Loucy (cell line): ENCODE measurements around the gene IL17D.
"Not testable (repeated sequence)": the region's sequence is repeated elsewhere in the genome, so short reads cannot be mapped to it uniquely, and the experiment has no call there.

Experiments
- H2AFZ ChIP-seq: fragments of 200-600 bp; sonication (generic); 2 replicates; pipeline ENCODE4 v1.6.0; 2016; ENCODE audit warnings: antibody characterized with exemption, mild to moderate bottlenecking, low read length, moderate library complexity
- H3F3A ChIP-seq: fragments of 200-600 bp; 2 replicates; pipeline ENCODE4 v1.6.0; 2016; ENCODE audit warnings: antibody characterized with exemption, low read depth, mild to moderate bottlenecking
- H3K27me3 ChIP-seq: fragments of 200-600 bp; sonication (generic); 2 replicates; pipeline ENCODE4 v1.6.1; 2014; ENCODE audit warnings: low read length, mild to moderate bottlenecking; ENCODE audit not compliant: insufficient read depth, poor library complexity, severe bottlenecking
- H3K36me3 ChIP-seq: fragments of 200-600 bp; sonication (generic); 2 replicates; pipeline ENCODE4 v1.6.1; 2016; ENCODE audit warnings: low read length; ENCODE audit not compliant: insufficient read depth
- H3K4me1 ChIP-seq: fragments of 200-600 bp; sonication (generic); 2 replicates; pipeline ENCODE4 v1.5.1; 2014; ENCODE audit warnings: low read length, mild to moderate bottlenecking; ENCODE audit not compliant: insufficient read depth, poor library complexity, severe bottlenecking
- H3K4me2 ChIP-seq: fragments of 200-600 bp; sonication (generic); 2 replicates; pipeline ENCODE4 v1.6.0; 2014; ENCODE audit warnings: antibody characterized with exemption, low read length, low read depth, mild to moderate bottlenecking; ENCODE audit not compliant: poor library complexity, severe bottlenecking
- H3K4me3 ChIP-seq: fragments of 200-600 bp; sonication (generic); 2 replicates; pipeline ENCODE4 v1.5.1; 2014; ENCODE audit warnings: low read length, mild to moderate bottlenecking, mixed read lengths; ENCODE audit not compliant: poor library complexity, severe bottlenecking
- H3K79me2 ChIP-seq: fragments of 200-600 bp; sonication (generic); 2 replicates; pipeline ENCODE4 v1.6.1; 2014; ENCODE audit warnings: low read length; ENCODE audit not compliant: insufficient read depth
- H3K9ac ChIP-seq: fragments of 200-600 bp; sonication (generic); 2 replicates; pipeline ENCODE4 v1.6.0; 2014; ENCODE audit warnings: mild to moderate bottlenecking, low read depth, low read length, moderate library complexity; ENCODE audit not compliant: poor library complexity, severe bottlenecking
- H3K9me2 ChIP-seq: fragments of 200-600 bp; sonication (generic); replicated peaks from 2 replicates; pipeline ENCODE4 v1.6.1; 2016; ENCODE audit warnings: low read depth, low read length, mixed read lengths
- H3K9me3 ChIP-seq: fragments of 200-600 bp; sonication (generic); 2 replicates; pipeline ENCODE4 v1.6.1; 2014; ENCODE audit warnings: mild to moderate bottlenecking, antibody characterized with exemption, low read length, low read depth; ENCODE audit not compliant: insufficient read depth
- H4K20me1 ChIP-seq: fragments of 200-600 bp; sonication (generic); 2 replicates; pipeline ENCODE4 v1.6.0; 2014; ENCODE audit warnings: antibody characterized with exemption, low read length, mild to moderate bottlenecking; ENCODE audit not compliant: insufficient read depth, poor library complexity, severe bottlenecking
- EZH2phosphoT487 ChIP-seq: fragments of 200-600 bp; IDR thresholded peaks from 2 replicates; pipeline ENCODE4 v1.6.1; 2018; ENCODE audit warnings: antibody characterized with exemption, mild to moderate bottlenecking, moderate library complexity, borderline replicate concordance
- TF ChIP-seq, protein P1 (sequence below): fragments of 200-600 bp; sonication (generic); conservative IDR thresholded peaks from 2 replicates; pipeline ENCODE4 v1.5.1; 2014; ENCODE audit warnings: mild to moderate bottlenecking, antibody characterized with exemption, low read length

Gene IL17D

DNA sequence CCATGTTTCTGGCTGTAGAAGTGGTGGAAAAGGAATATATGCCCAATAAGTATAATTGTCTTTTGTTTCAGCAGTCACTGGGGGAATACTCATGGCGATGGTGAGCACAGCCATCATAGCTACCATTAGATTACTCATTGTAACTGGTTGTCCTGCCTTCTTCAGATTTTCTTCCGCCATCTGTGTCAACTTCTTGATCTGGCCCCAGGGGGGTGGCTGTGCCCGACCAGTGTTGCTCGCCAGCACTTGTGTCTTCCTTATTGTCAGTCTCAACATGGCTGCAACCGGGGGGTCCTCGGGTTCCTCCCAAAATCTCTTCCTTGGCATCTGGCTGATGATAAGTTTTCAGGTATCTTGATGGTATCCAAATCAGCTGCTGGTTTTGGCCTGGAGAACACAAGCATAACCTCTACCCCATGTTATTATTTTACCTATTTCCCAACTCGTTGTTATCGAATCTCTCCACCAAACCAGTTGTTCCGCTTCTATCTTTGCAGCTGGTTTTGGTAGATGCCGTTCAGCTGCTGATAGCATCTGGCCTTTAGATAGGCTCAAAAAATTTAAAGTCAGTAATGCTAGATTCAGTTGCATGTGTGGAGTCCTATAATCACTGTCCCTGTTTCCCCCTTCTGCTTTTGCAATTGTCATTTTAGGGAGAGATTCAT lies 23.0 kb upstream of the IL17D start:
- H3K9ac ChIP-seq, result no peak overlapping the region
- H3K4me2 ChIP-seq, result no peak overlapping the region
- no peaks in the 10 kb centered on the region for H4K20me1 ChIP-seq
- no peaks in the 10 kb centered on the region for H3K9me3 ChIP-seq
- H3K9me2 ChIP-seq, result no peaks in the 10 kb centered on the region
- H3K36me3 ChIP-seq, result no peaks in the 10 kb centered on the region
- H3K27me3 ChIP-seq, result no peaks in the 10 kb centered on the region
- no peak for TF ChIP-seq EZH2phosphoT487
- TF ChIP-seq, protein P1, sequence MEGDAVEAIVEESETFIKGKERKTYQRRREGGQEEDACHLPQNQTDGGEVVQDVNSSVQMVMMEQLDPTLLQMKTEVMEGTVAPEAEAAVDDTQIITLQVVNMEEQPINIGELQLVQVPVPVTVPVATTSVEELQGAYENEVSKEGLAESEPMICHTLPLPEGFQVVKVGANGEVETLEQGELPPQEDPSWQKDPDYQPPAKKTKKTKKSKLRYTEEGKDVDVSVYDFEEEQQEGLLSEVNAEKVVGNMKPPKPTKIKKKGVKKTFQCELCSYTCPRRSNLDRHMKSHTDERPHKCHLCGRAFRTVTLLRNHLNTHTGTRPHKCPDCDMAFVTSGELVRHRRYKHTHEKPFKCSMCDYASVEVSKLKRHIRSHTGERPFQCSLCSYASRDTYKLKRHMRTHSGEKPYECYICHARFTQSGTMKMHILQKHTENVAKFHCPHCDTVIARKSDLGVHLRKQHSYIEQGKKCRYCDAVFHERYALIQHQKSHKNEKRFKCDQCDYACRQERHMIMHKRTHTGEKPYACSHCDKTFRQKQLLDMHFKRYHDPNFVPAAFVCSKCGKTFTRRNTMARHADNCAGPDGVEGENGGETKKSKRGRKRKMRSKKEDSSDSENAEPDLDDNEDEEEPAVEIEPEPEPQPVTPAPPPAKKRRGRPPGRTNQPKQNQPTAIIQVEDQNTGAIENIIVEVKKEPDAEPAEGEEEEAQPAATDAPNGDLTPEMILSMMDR, result no peak
- no peaks in the 10 kb centered on the region for H3F3A ChIP-seq
- H3K4me3 ChIP-seq, result no peak overlapping the region
- no peaks in the 10 kb centered on the region for H3K4me1 ChIP-seq
- no peaks in the 10 kb centered on the region for H3K79me2 ChIP-seq
- no peak overlapping the region for H2AFZ ChIP-seq

DNA sequence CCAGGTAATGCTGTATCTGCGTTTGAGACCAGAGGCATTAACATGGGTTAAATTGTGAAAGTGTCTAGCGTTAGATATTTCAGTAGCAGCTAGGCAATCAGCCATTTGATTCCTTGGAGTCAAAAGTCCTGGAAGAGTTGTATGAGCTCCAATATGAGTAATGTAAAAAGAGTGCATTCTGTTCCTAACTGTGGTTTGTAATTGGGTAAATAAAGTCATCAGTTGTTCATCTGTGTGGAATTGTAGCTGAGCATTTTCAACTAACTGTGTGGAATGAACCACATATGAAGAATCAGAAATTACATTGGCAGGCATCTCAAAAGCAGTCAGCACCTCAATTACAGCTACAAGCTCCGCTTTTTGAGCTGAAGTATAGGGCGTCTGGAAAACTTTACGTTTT lies 22.0 kb upstream of the IL17D start:
- not testable (repeated sequence) for H3K79me2 ChIP-seq, H3K4me2 ChIP-seq, H3K27me3 ChIP-seq, H3K9me3 ChIP-seq, H2AFZ ChIP-seq, H4K20me1 ChIP-seq, H3F3A ChIP-seq, H3K4me1 ChIP-seq, H3K4me3 ChIP-seq, H3K9me2 ChIP-seq, H3K9ac ChIP-seq, H3K36me3 ChIP-seq

DNA sequence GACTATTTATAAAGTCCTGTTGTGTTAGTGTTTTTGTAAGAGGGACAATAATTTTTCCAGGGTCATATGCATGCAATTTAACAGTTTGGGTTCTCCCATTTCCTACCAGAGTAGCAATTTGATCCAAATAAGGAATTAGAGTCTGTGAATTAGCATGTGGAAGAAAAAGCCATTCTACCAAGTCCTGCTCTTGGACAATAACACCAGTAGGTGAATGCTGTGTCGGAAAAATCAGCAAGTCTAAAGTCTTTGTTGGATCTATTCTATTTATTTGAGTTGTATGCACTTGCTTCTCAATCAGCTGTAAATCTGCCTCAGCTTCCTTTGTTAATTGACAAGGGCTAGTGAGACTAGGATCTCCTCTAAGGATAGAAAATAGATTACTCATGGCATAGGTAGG lies 21.4 kb upstream of the IL17D start:
- Histone ChIP-seq H3K4me3 (no peak overlapping the region), H3K79me2 (no peaks in the 10 kb centered on the region), H3K36me3 (no peaks in the 10 kb centered on the region), H3K9me2 (no peaks in the 10 kb centered on the region), H3K27me3 (no peaks in the 10 kb centered on the region), H3K4me2 (no peak overlapping the region), H3K9ac (no peak overlapping the region), H3K9me3 (no peaks in the 10 kb centered on the region), H3F3A (no peaks in the 10 kb centered on the region), H3K4me1 (no peaks in the 10 kb centered on the region), H2AFZ (no peak overlapping the region), H4K20me1 (no peaks in the 10 kb centered on the region)
- TF ChIP-seq EZH2phosphoT487, result no peak
- TF ChIP-seq, protein P1, result no peak

DNA sequence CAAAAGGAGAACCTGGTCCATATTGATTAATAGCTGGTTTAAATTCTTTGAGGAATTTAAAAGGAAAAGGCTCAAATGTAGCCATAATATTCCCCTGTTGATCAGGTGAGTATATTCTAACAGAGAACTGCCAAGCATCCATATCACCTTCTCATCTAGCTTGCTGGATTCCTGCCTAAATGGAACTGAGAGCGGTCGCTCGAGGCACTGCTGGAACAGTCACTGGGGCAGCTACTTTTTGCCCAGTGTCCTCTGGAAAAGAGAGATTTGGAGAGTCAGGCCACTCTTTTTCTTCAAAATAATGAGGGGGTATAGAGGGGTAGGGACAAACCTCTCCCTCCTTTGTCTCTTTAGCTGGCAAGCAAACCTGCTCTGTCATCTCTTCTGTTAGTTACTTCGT lies 19.5 kb upstream of the IL17D start:
- no peak overlapping the region for H3K9ac ChIP-seq
- H3F3A ChIP-seq, result no peaks in the 10 kb centered on the region
- TF ChIP-seq EZH2phosphoT487, result no peak
- TF ChIP-seq, protein P1, result no peak
- H3K4me2 ChIP-seq, result no peak overlapping the region
- H4K20me1 ChIP-seq, result no peaks in the 10 kb centered on the region
- no peaks in the 10 kb centered on the region for H3K79me2 ChIP-seq
- H2AFZ ChIP-seq, result no peak overlapping the region
- H3K27me3 ChIP-seq, result no peaks in the 10 kb centered on the region
- H3K36me3 ChIP-seq, result no peaks in the 10 kb centered on the region
- no peaks in the 10 kb centered on the region for H3K4me1 ChIP-seq
- H3K9me3 ChIP-seq, result no peaks in the 10 kb centered on the region
- no peak overlapping the region for H3K4me3 ChIP-seq
- H3K9me2 ChIP-seq, result no peaks in the 10 kb centered on the region
